Measurements from ENCODE around the gene GPS2. TPM values are rescaled to one million over a fixed set of nuclear protein-coding genes. Genes with fewer than 3 reads are reported as not detected.

The GPS2 gene
- total and polyA plus RNA-seq, 2 experiments from 2014 or later = 83.4 to 122 TPM

- peaks cover 61% of the 10 kb centered on the region for H3K36me3 Mint-ChIP-seq (ENCODE audit: low read depth)
These were observed 9.2 kb upstream of the GPS2 start for GRCh38 chr17:7324438-7324779.

More at GRCh38 chr17:7324438-7324779, 9.2 kb upstream of the GPS2 start:
- no peaks in the 10 kb centered on the region for H3K9me2 ChIP-seq (ENCODE audit: insufficient read depth)
- H3K4me1 ChIP-seq (ENCODE audit: insufficient read depth) = peaks cover 5% of the 10 kb centered on the region; the same call in 1 of the 2 replicates
- no peaks in the 10 kb centered on the region for H4K20me1 ChIP-seq (replicated peaks; ENCODE audit: insufficient read depth)
- TF ChIP-seq REST (IDR thresholded peaks at IDR 0.05; ENCODE audit: unreplicated experiment) = no peak
- TF ChIP-seq ETS1 (IDR thresholded peaks at IDR 0.05) = no peak
- TF ChIP-seq CREB1 (CRISPR knock-in tag; IDR thresholded peaks at IDR 0.05; ENCODE audit: low read depth) = no peak
- 0 out of 2 replicates have a peak, but pooled peaks have one; percentile 11 for TF ChIP-seq POLR2AphosphoS5 (IDR thresholded peaks at IDR 0.05; ENCODE audit: low read depth)
- TF ChIP-seq EZH2 (IDR thresholded peaks at IDR 0.05; ENCODE audit: low read depth, unreplicated experiment) = no peak
- no peak for TF ChIP-seq EZH2phosphoT487 (IDR thresholded peaks at IDR 0.05; ENCODE audit: unreplicated experiment)
- peaks cover 14% of the 10 kb centered on the region for H3K79me2 ChIP-seq (replicated peaks; ENCODE audit: insufficient read depth)
- no peak overlapping the region for H3K27ac ChIP-seq (ENCODE audit: low read depth)
- H3K27ac Mint-ChIP-seq = no peak overlapping the region
- no peak overlapping the region for H3K4me3 ChIP-seq
- ATAC-seq (no peak), DNase-seq (ENCODE audit: low spot score) (no peak)
- H3K27me3 Mint-ChIP-seq (ENCODE audit: insufficient read depth, low read depth, poor library complexity) = peaks cover 5% of the 10 kb centered on the region
- no peaks in the 10 kb centered on the region for H3K9me3 Mint-ChIP-seq
- no peaks in the 10 kb centered on the region for H3K27me3 ChIP-seq (ENCODE audit: insufficient read depth)
- H2AFZ ChIP-seq = no peak overlapping the region
- peaks cover 10% of the 10 kb centered on the region for H3K4me1 Mint-ChIP-seq
- no peak overlapping the region for H3K4me3 Mint-ChIP-seq
- H3F3A ChIP-seq (replicated peaks; ENCODE audit: low read depth) = peaks cover 15% of the 10 kb centered on the region; the same call in 1 of the 2 replicates
- H3K4me2 ChIP-seq = no peak overlapping the region
- peaks cover 24% of the 10 kb centered on the region for H3K36me3 ChIP-seq (ENCODE audit: insufficient read depth)
